HG02759 (cell line): ENCODE measurements around the gene REX1BD.
"Not testable (repeated sequence)": the region's sequence is repeated elsewhere in the genome, so short reads cannot be mapped to it uniquely, and the experiment has no call there.

Experiments
- ATAC-seq: cut with Tn5 transposase; IDR thresholded peaks from one replicate; pipeline ENCODE4 v1.9.1; 2021; ENCODE audit warnings: mild to moderate bottlenecking, moderate library complexity; ENCODE audit not compliant: unreplicated experiment

REX1BD gene

GRCh38 chr19:18588611-18589379 lies at the start of gene REX1BD:
Gene REX1BD (plus strand): TSS chr19:18588798. CDS start chr19:18588802, 4 bp downstream.
- ATAC-seq: peak; percentile 88

GRCh38 chr19:18539372-18539771 lies 49.2 kb upstream of the REX1BD start:
- no peak for ATAC-seq

GRCh38 chr19:18540200-18540599 lies 48.4 kb upstream of the REX1BD start:
- not testable (repeated sequence) for ATAC-seq

- ATAC-seq: no peak
These were observed 47.2 kb upstream of the REX1BD start for GRCh38 chr19:18541258-18541991.

GRCh38 chr19:18541992-18542940 lies 46.3 kb upstream of the REX1BD start:
- ATAC-seq: no peak

GRCh38 chr19:18542941-18543813 lies 45.4 kb upstream of the REX1BD start, which contains the start of gene FKBP8:
Gene FKBP8 (minus strand): TSS chr19:18543573. CDS start chr19:18541970, 1,603 bp downstream.
- ATAC-seq: peak; percentile 96

GRCh38 chr19:18543814-18544475 lies 44.7 kb upstream of the REX1BD start:
- peak; percentile 52 for ATAC-seq

GRCh38 chr19:18551631-18552030 lies 37.0 kb upstream of the REX1BD start:
- no peak for ATAC-seq

- ATAC-seq: peak; percentile 96
These were observed 31.0 kb upstream of the REX1BD start, which contains the start of gene KXD1 for GRCh38 chr19:18557411-18558201. Gene KXD1 (plus strand): TSS chr19:18557870. CDS start chr19:18562057, 4,187 bp downstream.

- no peak for ATAC-seq
These were observed 30.4 kb upstream of the REX1BD start for GRCh38 chr19:18558202-18558555.

- no peak for ATAC-seq
These were observed 30.0 kb upstream of the REX1BD start for GRCh38 chr19:18558604-18559003.

GRCh38 chr19:18559685-18560084 lies 28.9 kb upstream of the REX1BD start:
- ATAC-seq: no peak

GRCh38 chr19:18562086-18562485 lies 26.5 kb upstream of the REX1BD start:
- no peak for ATAC-seq

GRCh38 chr19:18566953-18567352 lies 21.6 kb upstream of the REX1BD start:
- ATAC-seq: no peak

- no peak for ATAC-seq
These were observed 20.2 kb upstream of the REX1BD start for GRCh38 chr19:18568367-18568766.

GRCh38 chr19:18571564-18572344 lies 16.8 kb upstream of the REX1BD start, which contains the start of gene UBA52:
Gene UBA52 (plus strand): TSS chr19:18571857. CDS start chr19:18573301, 1,444 bp downstream.
- peak; percentile 94 for ATAC-seq

GRCh38 chr19:18574691-18575291 lies 13.8 kb upstream of the REX1BD start:
- ATAC-seq: no peak
